CD14-positive monocyte (primary cell): ENCODE results near the gene HDAC7. TPM values are rescaled to one million over a fixed set of nuclear protein-coding genes. Genes with fewer than 3 reads are reported as not detected.

Source experiments
- DNase-seq, 3 donors: peaks; one replicate each; pipeline ENCODE4 v3.0.0-alpha.2; 2011 to 2022
- H2AFZ ChIP-seq: 2 replicates; pipeline ENCODE4 v1.6.0; 2012; ENCODE audit warnings: mild to moderate bottlenecking, low read depth, low read length, inconsistent platforms; ENCODE audit not compliant: insufficient read depth, poor library complexity, severe bottlenecking
- H3K27ac ChIP-seq, 2 donors: 1 replicate in 1 of 2; 2 replicates in 1 of 2; pipeline ENCODE4 v1.5.1; 2012 to 2013; ENCODE audit warnings: low read length in 2 of 2, control low read depth in 1 of 2, inconsistent platforms in 1 of 2, low read depth in 1 of 2, mild to moderate bottlenecking in 1 of 2
- H3K27me3 ChIP-seq, 2 donors: one replicate each; pipeline versions ENCODE4 v1.6.0 to v1.6.1; 2011 to 2013; ENCODE audit warnings: low read length in 2 of 2; ENCODE audit not compliant: control insufficient read depth in 2 of 2, insufficient read depth in 2 of 2
- H3K36me3 ChIP-seq, 2 donors: replicated peaks in 1 of 2; 1 replicate in 1 of 2; 2 replicates in 1 of 2; pipeline versions ENCODE4 v1.5.1 to v1.6.1; 2012 to 2013; ENCODE audit warnings: low read length in 2 of 2, control low read depth in 1 of 2, inconsistent platforms in 1 of 2, mild to moderate bottlenecking in 1 of 2; ENCODE audit not compliant: insufficient read depth in 2 of 2, control insufficient read depth in 1 of 2
- H3K4me1 ChIP-seq, 2 donors: 1 replicate in 1 of 2; 2 replicates in 1 of 2; pipeline versions ENCODE4 v1.5.1 to v1.6.1; 2012 to 2013; ENCODE audit warnings: low read length in 2 of 2, control low read depth in 1 of 2, inconsistent platforms in 1 of 2, mild to moderate bottlenecking in 1 of 2, moderate library complexity in 1 of 2; ENCODE audit not compliant: insufficient read depth in 2 of 2, control insufficient read depth in 1 of 2
- H3K4me2 ChIP-seq: replicated peaks from 2 replicates; pipeline ENCODE3; 2012; ENCODE audit warnings: low read length, moderate library complexity, mild to moderate bottlenecking; ENCODE audit not compliant: poor library complexity, severe bottlenecking; ENCODE audit errors: extremely low read depth
- H3K4me3 ChIP-seq, 3 experiments: fragments of 200-600 bp in 1 of 3; sonication (generic) in 1 of 3; replicated peaks in 1 of 3; 1 replicate in 2 of 3; 2 replicates in 1 of 3; pipeline ENCODE4 v1.5.1; 2011 to 2013; ENCODE audit warnings: low read length in 3 of 3, mild to moderate bottlenecking in 3 of 3, control low read depth in 2 of 3, low read depth in 2 of 3, inconsistent platforms in 1 of 3, moderate library complexity in 1 of 3
- H3K79me2 ChIP-seq: 2 replicates; pipeline ENCODE4 v1.6.0; 2012; ENCODE audit warnings: mild to moderate bottlenecking, control low read depth, inconsistent platforms, low read length, moderate library complexity; ENCODE audit not compliant: insufficient read depth
- H3K9ac ChIP-seq: 2 replicates; pipeline ENCODE4 v1.6.0; 2017; ENCODE audit warnings: low read length, mild to moderate bottlenecking; ENCODE audit not compliant: insufficient read depth, poor library complexity, severe bottlenecking
- H3K9me3 ChIP-seq, 2 donors: replicated peaks in 1 of 2; 1 replicate in 1 of 2; 2 replicates in 1 of 2; pipeline versions ENCODE4 v1.5.1 to v1.6.1; 2012 to 2013; ENCODE audit warnings: low read length in 2 of 2, control low read depth in 1 of 2; ENCODE audit not compliant: control insufficient read depth in 1 of 2, insufficient read depth in 1 of 2
- H4K20me1 ChIP-seq: 2 replicates; pipeline ENCODE4 v1.6.0; 2012; ENCODE audit warnings: mild to moderate bottlenecking, low read length, control low read depth, moderate library complexity; ENCODE audit not compliant: insufficient read depth
- H3K27ac Mint-ChIP-seq, 7 donors: one replicate each; pipeline ENCODE4 v1.8.0; 2020; ENCODE audit warnings: mild to moderate bottlenecking in 7 of 7, mixed read lengths in 7 of 7, moderate library complexity in 6 of 7, inconsistent platforms in 2 of 7
- H3K27me3 Mint-ChIP-seq, 3 donors: one replicate each; pipeline ENCODE4 v1.8.0; 2021 to 2022; ENCODE audit warnings: low read depth in 3 of 3, mild to moderate bottlenecking in 3 of 3, mixed read lengths in 3 of 3, moderate library complexity in 3 of 3, inconsistent platforms in 1 of 3
- H3K36me3 Mint-ChIP-seq, 2 donors: one replicate each; pipeline ENCODE4 v1.8.0; 2020; ENCODE audit warnings: mixed read lengths in 2 of 2, inconsistent platforms in 1 of 2, mild to moderate bottlenecking in 1 of 2
- H3K4me1 Mint-ChIP-seq: one replicate; pipeline ENCODE4 v1.8.0; 2020; ENCODE audit warnings: mild to moderate bottlenecking, mixed read lengths
- H3K4me3 Mint-ChIP-seq, 2 donors: one replicate each; pipeline ENCODE4 v1.8.0; 2020; ENCODE audit warnings: mild to moderate bottlenecking in 2 of 2, mixed read lengths in 2 of 2, moderate library complexity in 1 of 2
- H3K9me3 Mint-ChIP-seq, 7 donors: one replicate each; pipeline ENCODE4 v1.8.0; 2020 to 2022; ENCODE audit warnings: mixed read lengths in 7 of 7, mild to moderate bottlenecking in 6 of 7, moderate library complexity in 6 of 7, inconsistent platforms in 2 of 7
- WGBS: methylation state at CpG from one replicate; pipeline ENCODE4 v1.1.5; 2013; ENCODE audit warnings: missing lambda C conversion rate; ENCODE audit not compliant: insufficient coverage; 5-methylcytosine and 5-hydroxymethylcytosine counted together
- intact Hi-C, 2 donors: fragments of 100-400 bp; cut with micrococcal nuclease; formaldehyde crosslinking; loops; one replicate each; pipeline versions ENCODE4 v1.15.0 to v1.15.1; 2023
- polyA plus RNA-seq, 3 donors: library from polyadenylated mRNA; depleted of rRNA in 1 of 3; unstranded in 2 of 3; stranded (reverse) in 1 of 3; fragments of 300-500 nt in 2 of 3; fragments of >200 nt in 1 of 3; fragmentation: Illumina TruSeq in 2 of 3; gene quantifications; 1 replicate in 2 of 3; 2 replicates in 1 of 3; pipeline ENCODE4 v1.2.3, GENCODE V29; 2012 to 2021
- TF ChIP-seq, protein P1 (sequence below): fragments of 200-600 bp; IDR thresholded peaks from one replicate; pipeline ENCODE4 v1.8.0; 2022; ENCODE audit warnings: antibody characterized with exemption, mild to moderate bottlenecking

HDAC7 gene
- polyA plus RNA-seq, 3 donors: 5.9 to 79.2 (median 8.4) TPM

DNA sequence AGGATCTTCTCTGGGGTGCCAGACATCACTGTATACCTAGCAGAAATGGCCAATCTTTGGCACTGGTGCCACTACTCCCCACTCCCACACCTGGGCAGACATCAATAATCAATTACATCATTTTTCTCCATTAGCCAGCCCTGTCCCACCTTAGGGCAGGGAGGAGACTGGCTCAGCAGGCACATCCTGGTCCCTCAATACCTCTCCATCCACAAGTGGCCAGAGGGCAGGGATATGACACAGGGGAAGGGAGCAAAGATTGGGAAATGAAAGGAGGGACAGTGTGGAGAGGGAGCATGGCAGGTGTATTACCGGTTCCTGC lies 71.2 kb downstream of the HDAC7 start:
- H3K36me3 ChIP-seq: no peaks in the 10 kb centered on the region
- H3K36me3 Mint-ChIP-seq: no peaks in the 10 kb centered on the region
- no peak overlapping the region for H3K27ac ChIP-seq
- no peaks in the 10 kb centered on the region for H3K27me3 ChIP-seq
- no peaks in the 10 kb centered on the region for H3K79me2 ChIP-seq
- peaks cover 0 to 1% (median 0%) of the 10 kb centered on the region in 7 donors for H3K9me3 Mint-ChIP-seq
- H2AFZ ChIP-seq: no peak overlapping the region
- no peak overlapping the region for H3K4me2 ChIP-seq
- H3K4me3 ChIP-seq: no peak overlapping the region
- 86% methylated on average over 1 of the region's 1 CpG for WGBS
- H3K27me3 Mint-ChIP-seq: peaks cover 10 to 25% (median 14%) of the 10 kb centered on the region in 3 donors
- TF ChIP-seq, protein P1, sequence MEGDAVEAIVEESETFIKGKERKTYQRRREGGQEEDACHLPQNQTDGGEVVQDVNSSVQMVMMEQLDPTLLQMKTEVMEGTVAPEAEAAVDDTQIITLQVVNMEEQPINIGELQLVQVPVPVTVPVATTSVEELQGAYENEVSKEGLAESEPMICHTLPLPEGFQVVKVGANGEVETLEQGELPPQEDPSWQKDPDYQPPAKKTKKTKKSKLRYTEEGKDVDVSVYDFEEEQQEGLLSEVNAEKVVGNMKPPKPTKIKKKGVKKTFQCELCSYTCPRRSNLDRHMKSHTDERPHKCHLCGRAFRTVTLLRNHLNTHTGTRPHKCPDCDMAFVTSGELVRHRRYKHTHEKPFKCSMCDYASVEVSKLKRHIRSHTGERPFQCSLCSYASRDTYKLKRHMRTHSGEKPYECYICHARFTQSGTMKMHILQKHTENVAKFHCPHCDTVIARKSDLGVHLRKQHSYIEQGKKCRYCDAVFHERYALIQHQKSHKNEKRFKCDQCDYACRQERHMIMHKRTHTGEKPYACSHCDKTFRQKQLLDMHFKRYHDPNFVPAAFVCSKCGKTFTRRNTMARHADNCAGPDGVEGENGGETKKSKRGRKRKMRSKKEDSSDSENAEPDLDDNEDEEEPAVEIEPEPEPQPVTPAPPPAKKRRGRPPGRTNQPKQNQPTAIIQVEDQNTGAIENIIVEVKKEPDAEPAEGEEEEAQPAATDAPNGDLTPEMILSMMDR: no peak
- H3K9ac ChIP-seq: no peak overlapping the region
- H4K20me1 ChIP-seq: no peaks in the 10 kb centered on the region
- H3K27ac Mint-ChIP-seq: no peak overlapping the region
- no peak overlapping the region for H3K4me3 Mint-ChIP-seq
- H3K4me1 Mint-ChIP-seq: peaks cover 24% of the 10 kb centered on the region
- DNase-seq: no peak
- peaks cover 8 to 13% of the 10 kb centered on the region in 2 donors for H3K4me1 ChIP-seq
- H3K9me3 ChIP-seq: no peaks in the 10 kb centered on the region
- intact Hi-C loops: no loop called here

DNA sequence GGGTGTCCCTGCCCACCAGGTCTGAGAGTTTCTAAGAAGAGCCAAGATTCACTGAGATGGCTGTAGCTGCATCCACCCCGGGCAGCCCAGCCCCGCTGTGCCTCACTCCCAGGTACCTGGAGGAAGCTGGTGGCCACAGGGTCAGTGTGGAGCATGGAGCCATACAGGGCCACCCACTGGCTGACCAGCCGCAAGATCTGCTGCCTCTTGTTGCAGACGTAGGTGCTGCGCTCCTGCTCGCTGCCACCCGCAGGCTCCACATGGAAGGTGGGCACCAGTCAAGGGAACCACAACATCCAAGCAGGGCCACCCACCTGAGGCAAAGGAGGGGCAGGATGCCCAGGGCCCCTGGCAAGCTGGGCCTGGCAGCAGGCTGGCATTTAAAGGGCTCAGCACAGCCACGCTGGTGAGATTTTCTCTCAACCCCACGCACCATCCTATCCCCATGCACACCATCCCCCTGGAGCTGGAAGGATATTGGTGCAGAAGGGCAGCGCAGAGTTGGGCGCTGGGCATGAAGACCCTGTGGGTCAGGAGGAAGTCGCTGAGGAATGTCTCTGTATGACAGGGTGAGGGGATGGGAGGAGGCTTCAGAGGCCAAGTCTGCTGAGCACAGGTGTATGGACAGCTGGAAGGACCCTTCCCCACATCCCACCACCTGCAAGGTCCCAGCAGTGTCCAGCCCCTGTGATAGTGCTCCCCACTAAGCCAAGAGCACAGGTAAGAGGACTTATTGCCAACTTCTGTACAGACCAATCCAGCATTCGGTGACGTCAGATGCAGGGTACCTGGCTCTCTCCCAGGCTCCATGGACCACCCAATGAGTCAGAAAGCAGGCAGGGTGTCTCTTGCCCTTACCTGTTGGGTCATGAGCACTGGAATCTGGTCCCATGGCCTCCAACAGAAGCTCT lies 71.9 kb downstream of the HDAC7 start:
- Mint-ChIP-seq H3K36me3 (no peaks in the 10 kb centered on the region), H3K27me3 (peaks cover 14 to 30% (median 18%) of the 10 kb centered on the region in 3 donors), H3K4me3 (no peak overlapping the region), H3K4me1 (peaks cover 21% of the 10 kb centered on the region), H3K9me3 (peaks cover 0 to 1% (median 0%) of the 10 kb centered on the region in 7 donors), H3K27ac (no peak overlapping the region)
- no peak overlapping the region for H3K9ac ChIP-seq
- H3K27me3 ChIP-seq: no peaks in the 10 kb centered on the region
- H3K9me3 ChIP-seq: no peaks in the 10 kb centered on the region
- intact Hi-C loops: no loop called here
- H3K36me3 ChIP-seq: no peaks in the 10 kb centered on the region
- TF ChIP-seq, protein P1: no peak
- H3K4me2 ChIP-seq: no peak overlapping the region
- 95% methylated on average over 10 of the region's 14 CpGs for WGBS
- no peak overlapping the region for H3K4me3 ChIP-seq
- no peak overlapping the region for H2AFZ ChIP-seq
- DNase-seq: no peak
- no peaks in the 10 kb centered on the region for H4K20me1 ChIP-seq
- peaks cover 8 to 11% of the 10 kb centered on the region in 2 donors for H3K4me1 ChIP-seq
- no peak overlapping the region for H3K27ac ChIP-seq
- H3K79me2 ChIP-seq: no peaks in the 10 kb centered on the region
